Trophoblast cell (in vitro differentiated cells and primary cell): ENCODE data around the gene PTPRN2.

Source experiments
- DNase-seq, 2 donors: peaks; one replicate each; pipeline ENCODE4 v3.0.0-alpha.2; 2016
- H2AFZ ChIP-seq: 2 replicates; pipeline ENCODE4 v1.6.1; 2013; ENCODE audit warnings: low read length, moderate library complexity, mild to moderate bottlenecking; ENCODE audit not compliant: insufficient read depth, poor library complexity
- H2AK5ac ChIP-seq: 2 replicates; pipeline ENCODE4 v1.6.1; 2013; ENCODE audit warnings: mild to moderate bottlenecking, low read length
- H2BK120ac ChIP-seq: 2 replicates; pipeline ENCODE4 v1.6.1; 2013; ENCODE audit warnings: low read length, mild to moderate bottlenecking, moderate library complexity; ENCODE audit not compliant: insufficient read depth, poor library complexity
- H2BK12ac ChIP-seq: 2 replicates; pipeline ENCODE4 v1.6.1; 2013; ENCODE audit warnings: mild to moderate bottlenecking, low read length, moderate library complexity
- H2BK5ac ChIP-seq: 2 replicates; pipeline ENCODE4 v1.6.1; 2013; ENCODE audit warnings: low read length, low read depth, moderate library complexity, mild to moderate bottlenecking; ENCODE audit not compliant: poor library complexity
- H3K14ac ChIP-seq: 2 replicates; pipeline ENCODE4 v1.6.1; 2013; ENCODE audit warnings: mild to moderate bottlenecking, low read length
- H3K18ac ChIP-seq: 2 replicates; pipeline ENCODE4 v1.6.1; 2013; ENCODE audit warnings: mild to moderate bottlenecking, low read length
- H3K23ac ChIP-seq: 2 replicates; pipeline ENCODE4 v1.6.1; 2013; ENCODE audit warnings: low read length
- H3K27ac ChIP-seq: 2 replicates; pipeline ENCODE4 v1.5.1; 2013; ENCODE audit warnings: low read depth, mild to moderate bottlenecking, inconsistent platforms, low read length, moderate library complexity
- H3K27me3 ChIP-seq: 2 replicates; pipeline ENCODE4 v1.6.1; 2013; ENCODE audit warnings: inconsistent platforms, mild to moderate bottlenecking, low read length, moderate library complexity; ENCODE audit not compliant: insufficient read depth
- H3K36me3 ChIP-seq, 2 experiments: 1 replicate in 1 of 2; 2 replicates in 1 of 2; pipeline ENCODE4 v1.6.1; 2013; ENCODE audit warnings: low read length in 2 of 2, mild to moderate bottlenecking in 2 of 2, moderate library complexity in 1 of 2; ENCODE audit not compliant: insufficient read depth in 2 of 2, control insufficient read depth in 1 of 2
- H3K4ac ChIP-seq: 2 replicates; pipeline ENCODE4 v1.6.1; 2013; ENCODE audit warnings: low read depth, mild to moderate bottlenecking, low read length, moderate library complexity
- H3K4me1 ChIP-seq, 2 experiments: 1 replicate in 1 of 2; 2 replicates in 1 of 2; pipeline ENCODE4 v1.6.1; 2013; ENCODE audit warnings: low read length in 2 of 2, mild to moderate bottlenecking in 2 of 2, moderate library complexity in 1 of 2; ENCODE audit not compliant: insufficient read depth in 2 of 2, control insufficient read depth in 1 of 2
- H3K4me2 ChIP-seq: 2 replicates; pipeline ENCODE4 v1.6.1; 2013; ENCODE audit warnings: inconsistent platforms, mild to moderate bottlenecking, low read length, moderate library complexity
- H3K4me3 ChIP-seq: 2 replicates; pipeline ENCODE4 v1.5.1; 2013; ENCODE audit warnings: mild to moderate bottlenecking, low read depth, low read length, inconsistent platforms
- H3K79me1 ChIP-seq: one replicate; pipeline ENCODE4 v1.6.1; 2013; ENCODE audit warnings: low read length
- H3K79me2 ChIP-seq: 2 replicates; pipeline ENCODE4 v1.6.1; 2013; ENCODE audit warnings: low read length, mild to moderate bottlenecking; ENCODE audit not compliant: control insufficient read depth, insufficient read depth, poor library complexity
- H3K9ac ChIP-seq: 2 replicates; pipeline ENCODE4 v1.6.1; 2013; ENCODE audit warnings: mild to moderate bottlenecking, low read length
- H3K9me3 ChIP-seq: 2 replicates; pipeline ENCODE4 v1.6.1; 2013; ENCODE audit warnings: low read depth, mild to moderate bottlenecking, control low read depth, inconsistent platforms, low read length; ENCODE audit not compliant: insufficient read depth
- H4K12ac ChIP-seq: 2 replicates; pipeline ENCODE4 v1.6.1; 2013; ENCODE audit warnings: low read depth, mild to moderate bottlenecking, low read length, moderate library complexity
- H4K8ac ChIP-seq: 2 replicates; pipeline ENCODE4 v1.6.1; 2013; ENCODE audit warnings: low read depth, mild to moderate bottlenecking, low read length, moderate library complexity
- H4K91ac ChIP-seq: one replicate; pipeline ENCODE4 v1.6.1; 2013; ENCODE audit warnings: low read depth, mild to moderate bottlenecking, low read length, moderate library complexity
- WGBS: extraction: QIAGEN DNeasy Blood & Tissue Kit; methylation state at CpG from one replicate; pipeline ENCODE4 v1.1.7; 2013; ENCODE audit warnings: missing lambda C conversion rate; ENCODE audit not compliant: insufficient read length, insufficient coverage; ENCODE audit errors: extremely low coverage; 5-methylcytosine and 5-hydroxymethylcytosine counted together

Gene PTPRN2

DNA sequence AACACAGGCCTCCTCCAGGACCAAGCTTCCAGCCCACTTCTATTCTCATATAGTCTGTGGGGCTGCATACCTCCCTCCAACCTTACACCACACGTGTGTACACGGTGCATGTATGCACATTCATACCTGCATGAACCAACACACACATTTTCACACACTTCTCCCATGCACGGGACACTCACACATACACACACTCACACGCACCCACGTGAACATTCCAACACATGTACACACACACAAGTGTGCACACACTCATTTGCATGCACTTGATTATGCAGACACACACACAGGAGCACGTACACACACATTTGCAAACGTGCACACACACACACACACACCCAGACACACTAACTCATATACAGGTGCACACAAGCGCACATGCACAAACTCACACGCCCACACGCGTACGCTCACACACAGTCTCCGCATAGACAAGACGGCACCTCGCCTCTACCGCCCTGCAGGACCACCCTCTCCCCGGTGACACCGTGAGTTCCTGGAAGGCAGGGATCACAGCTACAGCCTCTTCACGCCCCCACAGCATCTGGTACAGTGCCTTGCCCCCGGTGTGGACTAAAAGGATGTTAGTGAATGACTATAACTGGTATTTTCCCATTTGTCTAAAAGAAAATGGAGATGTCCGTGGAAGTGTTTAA lies 263.8 kb downstream of the PTPRN2 start:
- no peak overlapping the region for H3K18ac ChIP-seq
- no peak overlapping the region for H2BK5ac ChIP-seq
- no peak overlapping the region for H3K4me2 ChIP-seq
- H2AFZ ChIP-seq = no peak overlapping the region
- no peak overlapping the region for H3K14ac ChIP-seq
- H4K8ac ChIP-seq = no peak overlapping the region
- H2AK5ac ChIP-seq = no peak overlapping the region
- no peaks in the 10 kb centered on the region for H3K79me2 ChIP-seq
- no CpG with 5 or more reads among the region's 21 CpGs for WGBS
- peak overlapping the region; percentile 48 for H3K23ac ChIP-seq
- no peaks in the 10 kb centered on the region for H3K27me3 ChIP-seq
- no peak overlapping the region for H2BK12ac ChIP-seq
- DNase-seq = no peak
- H3K36me3 ChIP-seq = no peaks in the 10 kb centered on the region
- no peak overlapping the region for H3K4ac ChIP-seq
- H2BK120ac ChIP-seq = no peak overlapping the region
- H3K79me1 ChIP-seq = no peaks in the 10 kb centered on the region
- peaks cover 44% of the 10 kb centered on the region for H3K9me3 ChIP-seq
- no peaks in the 10 kb centered on the region for H3K4me1 ChIP-seq
- H4K12ac ChIP-seq = no peak overlapping the region
- H3K9ac ChIP-seq = no peak overlapping the region
- no peak overlapping the region for H3K27ac ChIP-seq
- no peak overlapping the region for H4K91ac ChIP-seq
- H3K4me3 ChIP-seq = peak overlapping the region; percentile 26

DNA sequence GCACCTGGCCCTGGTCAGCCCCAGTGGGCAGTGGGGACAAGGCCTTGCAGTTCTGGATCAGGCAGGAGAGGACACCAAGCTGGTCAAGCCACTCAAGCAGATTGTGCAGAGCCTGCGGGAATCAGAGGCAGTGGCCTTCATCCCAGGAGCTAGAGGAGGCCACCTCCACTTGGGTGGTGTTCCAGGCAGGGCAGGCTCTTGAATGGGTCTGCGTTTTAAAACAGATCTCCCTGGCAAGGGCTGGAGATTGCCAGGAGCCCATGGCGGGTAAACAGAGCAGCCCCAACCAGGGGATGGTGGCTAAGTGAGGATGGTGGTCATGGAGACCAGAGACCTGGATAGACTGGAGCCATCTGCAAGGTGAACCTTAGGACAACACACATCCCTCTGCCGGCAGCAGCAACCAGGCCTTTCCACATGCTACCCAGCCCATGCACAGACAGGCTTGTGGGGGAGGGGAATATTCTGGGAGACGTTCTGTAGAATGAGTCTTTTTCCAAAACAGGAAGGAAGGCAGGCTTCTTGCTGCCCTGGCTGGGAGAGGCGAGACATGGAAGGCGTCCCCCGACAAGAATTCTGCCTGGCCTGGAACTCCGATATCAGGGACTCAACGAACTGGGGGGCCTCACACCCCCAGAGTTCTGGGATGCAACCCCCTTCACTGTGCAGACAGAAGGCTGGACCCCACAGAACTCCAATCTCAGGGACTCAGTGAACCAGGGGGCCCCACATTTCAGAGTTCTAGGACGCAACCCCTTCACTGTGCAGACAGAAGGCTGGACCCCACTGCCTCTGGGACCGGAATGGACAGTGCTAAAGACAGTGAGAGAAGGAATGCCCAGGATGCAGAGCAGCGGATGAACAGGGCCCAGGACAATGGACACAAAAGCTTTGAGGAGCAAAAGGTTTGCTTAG lies 264.8 kb downstream of the PTPRN2 start:
- no peaks in the 10 kb centered on the region for H3K36me3 ChIP-seq
- no peak overlapping the region for H2BK5ac ChIP-seq
- H3K9ac ChIP-seq = no peak overlapping the region
- H3K4ac ChIP-seq = no peak overlapping the region
- no peak overlapping the region for H4K91ac ChIP-seq
- no peaks in the 10 kb centered on the region for H3K79me1 ChIP-seq
- H3K4me3 ChIP-seq = no peak overlapping the region
- no CpG with 5 or more reads among the region's 13 CpGs for WGBS
- H3K27ac ChIP-seq = no peak overlapping the region
- H3K9me3 ChIP-seq = peaks cover 42% of the 10 kb centered on the region
- no peak overlapping the region for H2AFZ ChIP-seq
- no peak overlapping the region for H3K4me2 ChIP-seq
- no peak for DNase-seq
- no peaks in the 10 kb centered on the region for H3K4me1 ChIP-seq
- no peak overlapping the region for H2BK120ac ChIP-seq
- H3K18ac ChIP-seq = no peak overlapping the region
- H3K79me2 ChIP-seq = no peaks in the 10 kb centered on the region
- no peak overlapping the region for H2AK5ac ChIP-seq
- H3K27me3 ChIP-seq = peaks cover 2% of the 10 kb centered on the region
- no peak overlapping the region for H3K14ac ChIP-seq
- H2BK12ac ChIP-seq = no peak overlapping the region
- H3K23ac ChIP-seq = no peak overlapping the region
- no peak overlapping the region for H4K8ac ChIP-seq
- no peak overlapping the region for H4K12ac ChIP-seq

DNA sequence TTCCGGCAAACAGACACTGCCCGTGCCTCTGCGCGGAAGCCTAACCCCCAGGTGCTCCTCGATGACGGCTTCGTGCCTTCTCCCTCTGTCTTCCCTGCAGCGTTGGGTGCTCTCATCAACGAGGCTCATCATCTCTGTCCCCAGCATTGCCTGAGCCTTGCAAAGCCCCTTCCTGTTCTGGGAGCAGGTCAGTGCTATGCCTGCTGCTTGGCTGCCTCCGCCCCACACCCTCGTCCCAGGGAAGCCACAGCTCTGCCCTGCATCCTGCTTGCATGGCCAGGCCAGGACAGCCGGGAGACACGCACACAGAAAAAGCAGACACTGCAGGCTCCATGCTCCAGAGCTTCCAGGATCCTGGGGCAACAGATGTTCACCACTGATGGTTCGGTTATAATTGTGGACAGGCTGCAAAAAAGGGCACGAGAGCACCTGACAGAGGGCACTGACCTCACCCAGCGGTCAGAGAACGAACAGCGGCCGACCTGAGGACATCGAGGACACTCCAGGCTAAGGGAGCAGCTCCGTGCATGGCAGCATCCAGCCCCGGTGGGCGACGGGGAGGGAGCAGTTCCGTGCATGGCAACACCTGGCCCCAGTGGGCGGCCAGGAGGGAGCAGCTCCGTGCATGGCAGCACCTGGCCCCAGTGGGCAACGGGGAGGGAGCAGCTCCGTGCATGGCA lies 265.5 kb downstream of the PTPRN2 start:
- Histone ChIP-seq H3K23ac (no peak overlapping the region), H3K79me2 (no peaks in the 10 kb centered on the region), H3K27ac (no peak overlapping the region), H3K4me3 (no peak overlapping the region), H2BK5ac (no peak overlapping the region), H3K27me3 (peaks cover 3% of the 10 kb centered on the region), H3K4ac (no peak overlapping the region), H3K4me2 (no peak overlapping the region), H2AFZ (no peak overlapping the region), H4K12ac (no peak overlapping the region), H3K4me1 (no peaks in the 10 kb centered on the region), H3K14ac (no peak overlapping the region), H3K9ac (no peak overlapping the region), H4K8ac (no peak overlapping the region), H2AK5ac (no peak overlapping the region), H2BK120ac (no peak overlapping the region), H2BK12ac (no peak overlapping the region), H4K91ac (no peak overlapping the region), H3K36me3 (no peaks in the 10 kb centered on the region), H3K9me3 (peaks cover 37% of the 10 kb centered on the region), H3K79me1 (no peaks in the 10 kb centered on the region), H3K18ac (no peak overlapping the region)
- no peak for DNase-seq
- WGBS = no CpG with 5 or more reads among the region's 29 CpGs

DNA sequence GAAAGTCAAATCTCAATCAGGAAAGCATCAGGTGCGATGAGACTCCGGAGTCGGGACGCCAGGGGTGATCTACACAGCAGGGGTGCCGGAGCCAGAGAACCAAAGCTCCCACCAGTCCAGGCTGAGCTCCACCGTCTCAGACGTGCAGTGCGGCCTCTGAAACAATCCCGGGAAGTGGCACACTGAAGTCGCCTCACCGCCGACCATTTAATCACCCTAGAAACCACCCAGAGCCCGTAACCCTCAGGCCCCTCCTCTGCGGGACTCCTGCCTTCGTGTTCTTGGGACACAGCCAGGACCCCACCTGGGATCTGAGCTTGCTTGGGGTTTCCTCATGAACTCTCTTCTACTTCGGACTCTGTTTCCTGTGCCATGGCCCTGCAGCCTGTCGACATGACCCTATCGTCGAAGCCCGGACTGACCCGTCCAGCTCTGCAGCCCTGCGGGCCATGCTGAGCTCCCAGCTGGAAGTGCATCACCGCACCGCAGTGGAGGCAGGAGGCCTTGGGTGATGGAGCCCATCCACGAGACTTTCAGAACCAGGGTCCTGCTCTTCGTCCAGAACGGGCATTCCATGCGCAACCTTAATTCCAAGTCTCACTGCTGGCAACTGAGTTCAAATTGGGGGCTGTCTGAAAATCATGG lies 266.4 kb downstream of the PTPRN2 start:
- H3K4ac ChIP-seq = no peak overlapping the region
- H2BK12ac ChIP-seq = no peak overlapping the region
- no peak overlapping the region for H4K12ac ChIP-seq
- H3K4me2 ChIP-seq = no peak overlapping the region
- no peak for DNase-seq
- no peaks in the 10 kb centered on the region for H3K79me2 ChIP-seq
- H2BK120ac ChIP-seq = no peak overlapping the region
- no peaks in the 10 kb centered on the region for H3K36me3 ChIP-seq
- no peak overlapping the region for H4K91ac ChIP-seq
- H3K27ac ChIP-seq = no peak overlapping the region
- no peaks in the 10 kb centered on the region for H3K4me1 ChIP-seq
- peaks cover 35% of the 10 kb centered on the region for H3K9me3 ChIP-seq
- no peak overlapping the region for H3K9ac ChIP-seq
- H3K79me1 ChIP-seq = no peaks in the 10 kb centered on the region
- H2AK5ac ChIP-seq = no peak overlapping the region
- H3K27me3 ChIP-seq = peaks cover 3% of the 10 kb centered on the region
- H3K14ac ChIP-seq = no peak overlapping the region
- no CpG with 5 or more reads among the region's 28 CpGs for WGBS
- H2AFZ ChIP-seq = no peak overlapping the region
- no peak overlapping the region for H3K23ac ChIP-seq
- H2BK5ac ChIP-seq = no peak overlapping the region
- H3K18ac ChIP-seq = no peak overlapping the region
- no peak overlapping the region for H4K8ac ChIP-seq
- no peak overlapping the region for H3K4me3 ChIP-seq
